ENCODE results near the gene BEST2.

GRCh38 chr19:12767666-12768065 is 16.1 kb downstream of the BEST2 start:
- TF ChIP-seq, protein P1, sequence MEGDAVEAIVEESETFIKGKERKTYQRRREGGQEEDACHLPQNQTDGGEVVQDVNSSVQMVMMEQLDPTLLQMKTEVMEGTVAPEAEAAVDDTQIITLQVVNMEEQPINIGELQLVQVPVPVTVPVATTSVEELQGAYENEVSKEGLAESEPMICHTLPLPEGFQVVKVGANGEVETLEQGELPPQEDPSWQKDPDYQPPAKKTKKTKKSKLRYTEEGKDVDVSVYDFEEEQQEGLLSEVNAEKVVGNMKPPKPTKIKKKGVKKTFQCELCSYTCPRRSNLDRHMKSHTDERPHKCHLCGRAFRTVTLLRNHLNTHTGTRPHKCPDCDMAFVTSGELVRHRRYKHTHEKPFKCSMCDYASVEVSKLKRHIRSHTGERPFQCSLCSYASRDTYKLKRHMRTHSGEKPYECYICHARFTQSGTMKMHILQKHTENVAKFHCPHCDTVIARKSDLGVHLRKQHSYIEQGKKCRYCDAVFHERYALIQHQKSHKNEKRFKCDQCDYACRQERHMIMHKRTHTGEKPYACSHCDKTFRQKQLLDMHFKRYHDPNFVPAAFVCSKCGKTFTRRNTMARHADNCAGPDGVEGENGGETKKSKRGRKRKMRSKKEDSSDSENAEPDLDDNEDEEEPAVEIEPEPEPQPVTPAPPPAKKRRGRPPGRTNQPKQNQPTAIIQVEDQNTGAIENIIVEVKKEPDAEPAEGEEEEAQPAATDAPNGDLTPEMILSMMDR (conservative IDR thresholded peaks at IDR 0.05; ENCODE audit: low read depth, low read length) = no peak
- no peak for TF ChIP-seq MXI1 (IDR thresholded peaks at IDR 0.05; ENCODE audit: borderline replicate concordance, low read depth, low read length)
- TF ChIP-seq BHLHE40 (IDR thresholded peaks at IDR 0.05; ENCODE audit: low read depth, low read length) = no peak
- TF ChIP-seq RAD21 (IDR thresholded peaks at IDR 0.05; ENCODE audit: low read length) = no peak
- TF ChIP-seq MAFK (IDR thresholded peaks at IDR 0.05; ENCODE audit: low read depth, low read length) = no peak
- no peak for TF ChIP-seq FOS (IDR thresholded peaks at IDR 0.05; ENCODE audit: low read depth, low read length)
- TF ChIP-seq SMC3 (IDR thresholded peaks at IDR 0.05; ENCODE audit: low read depth, low read length) = no peak
- TF ChIP-seq CHD1 (IDR thresholded peaks at IDR 0.05; ENCODE audit: low read depth, low read length) = no peak
- TF ChIP-seq CEBPB (IDR thresholded peaks at IDR 0.05; ENCODE audit: low read depth, low read length) = no peak
- TF ChIP-seq, protein P2, sequence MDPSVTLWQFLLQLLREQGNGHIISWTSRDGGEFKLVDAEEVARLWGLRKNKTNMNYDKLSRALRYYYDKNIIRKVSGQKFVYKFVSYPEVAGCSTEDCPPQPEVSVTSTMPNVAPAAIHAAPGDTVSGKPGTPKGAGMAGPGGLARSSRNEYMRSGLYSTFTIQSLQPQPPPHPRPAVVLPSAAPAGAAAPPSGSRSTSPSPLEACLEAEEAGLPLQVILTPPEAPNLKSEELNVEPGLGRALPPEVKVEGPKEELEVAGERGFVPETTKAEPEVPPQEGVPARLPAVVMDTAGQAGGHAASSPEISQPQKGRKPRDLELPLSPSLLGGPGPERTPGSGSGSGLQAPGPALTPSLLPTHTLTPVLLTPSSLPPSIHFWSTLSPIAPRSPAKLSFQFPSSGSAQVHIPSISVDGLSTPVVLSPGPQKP (IDR thresholded peaks at IDR 0.05; ENCODE audit: borderline replicate concordance, low read depth, low read length) = no peak
- TF ChIP-seq POLR2A (IDR thresholded peaks at IDR 0.05; ENCODE audit: low read depth, low read length) = no peak
- no peak for TF ChIP-seq MAZ (IDR thresholded peaks at IDR 0.05; ENCODE audit: borderline replicate concordance, low read depth, low read length)
- TF ChIP-seq USF2 (IDR thresholded peaks at IDR 0.05; ENCODE audit: low read depth, low read length) = no peak
- TF ChIP-seq RFX5 (IDR thresholded peaks at IDR 0.05; ENCODE audit: low read depth, low read length) = no peak
